H9 (cell line): ENCODE data around the gene MRPL21. TPM values are rescaled to one million over a fixed set of nuclear protein-coding genes. Genes with fewer than 3 reads are reported as not detected.

ENCODE experiments used
- DNase-seq: peaks from one replicate; pipeline ENCODE4 v3.0.0-alpha.2; 2017
- H2AFZ ChIP-seq: one replicate; pipeline ENCODE4 v1.6.1; 2013; ENCODE audit warnings: mild to moderate bottlenecking, low read length, control low read depth, moderate library complexity
- H2AK5ac ChIP-seq: 2 replicates; pipeline ENCODE4 v1.6.1; 2013; ENCODE audit warnings: low read length, control low read depth, mixed read lengths; ENCODE audit not compliant: insufficient read length
- H2BK120ac ChIP-seq: one replicate; pipeline ENCODE4 v1.6.1; 2013; ENCODE audit warnings: low read depth, mild to moderate bottlenecking, low read length, control low read depth, inconsistent platforms; ENCODE audit not compliant: poor library complexity, severe bottlenecking
- H2BK12ac ChIP-seq: 2 replicates; pipeline ENCODE4 v1.6.1; 2013; ENCODE audit warnings: low read length, control low read depth, mixed read lengths, low read depth; ENCODE audit not compliant: insufficient read length
- H2BK15ac ChIP-seq: 2 replicates; pipeline ENCODE4 v1.6.1; 2013; ENCODE audit warnings: low read depth, low read length, control low read depth
- H2BK20ac ChIP-seq: one replicate; pipeline ENCODE4 v1.6.1; 2013; ENCODE audit warnings: low read depth, mild to moderate bottlenecking, low read length, control low read depth, inconsistent platforms; ENCODE audit not compliant: poor library complexity, severe bottlenecking
- H2BK5ac ChIP-seq: 2 replicates; pipeline ENCODE4 v1.6.1; 2013; ENCODE audit warnings: low read length, control low read depth, mixed read lengths; ENCODE audit not compliant: insufficient read length
- H3K14ac ChIP-seq: 2 replicates; pipeline ENCODE4 v1.6.1; 2013; ENCODE audit warnings: low read length, control low read depth; ENCODE audit not compliant: insufficient read depth
- H3K18ac ChIP-seq: 2 replicates; pipeline ENCODE4 v1.6.1; 2013; ENCODE audit warnings: low read depth, mild to moderate bottlenecking, mixed read lengths, low read length, control low read depth; ENCODE audit not compliant: insufficient read length
- H3K23ac ChIP-seq: 2 replicates; pipeline ENCODE4 v1.6.1; 2013; ENCODE audit warnings: low read length, control low read depth, mixed read lengths, low read depth; ENCODE audit not compliant: insufficient read length
- H3K23me2 ChIP-seq: 2 replicates; pipeline ENCODE4 v1.6.1; 2013; ENCODE audit warnings: low read depth, mild to moderate bottlenecking, mixed read lengths, low read length, control low read depth; ENCODE audit not compliant: insufficient read length, poor library complexity, severe bottlenecking
- H3K27ac ChIP-seq: 2 replicates; pipeline ENCODE4 v1.5.1; 2013; ENCODE audit warnings: low read length, control low read depth, mixed read lengths, low read depth; ENCODE audit not compliant: insufficient read length
- H3K27me3 ChIP-seq: 2 replicates; pipeline ENCODE4 v1.6.1; 2013; ENCODE audit warnings: low read length, control low read depth, inconsistent platforms; ENCODE audit not compliant: insufficient read depth
- H3K4ac ChIP-seq: 2 replicates; pipeline ENCODE4 v1.6.1; 2013; ENCODE audit warnings: low read depth, mild to moderate bottlenecking, control low read depth, inconsistent platforms, low read length, moderate library complexity
- H3K4me1 ChIP-seq: 2 replicates; pipeline ENCODE4 v1.6.1; 2013; ENCODE audit warnings: low read length, control low read depth, inconsistent platforms; ENCODE audit not compliant: insufficient read depth
- H3K4me2 ChIP-seq: 2 replicates; pipeline ENCODE4 v1.6.1; 2013; ENCODE audit warnings: low read length, control low read depth, mixed read lengths; ENCODE audit not compliant: insufficient read length, insufficient read depth
- H3K56ac ChIP-seq: 2 replicates; pipeline ENCODE4 v1.6.1; 2013; ENCODE audit warnings: low read depth, mild to moderate bottlenecking, mixed read lengths, low read length, control low read depth; ENCODE audit not compliant: insufficient read length
- H3K79me1 ChIP-seq: 2 replicates; pipeline ENCODE4 v1.6.1; 2013; ENCODE audit warnings: low read depth, mild to moderate bottlenecking, moderate library complexity, low read length, control low read depth, inconsistent platforms; ENCODE audit not compliant: insufficient read depth, poor library complexity, severe bottlenecking
- H3K79me2 ChIP-seq: 2 replicates; pipeline ENCODE4 v1.6.1; 2013; ENCODE audit warnings: low read length, control low read depth, inconsistent platforms; ENCODE audit not compliant: insufficient read depth
- H3K9ac ChIP-seq: 2 replicates; pipeline ENCODE4 v1.6.1; 2013; ENCODE audit warnings: low read length, control low read depth, mixed read lengths; ENCODE audit not compliant: insufficient read length; ENCODE audit errors: extremely low read depth
- H3K9me3 ChIP-seq: one replicate; pipeline ENCODE4 v1.6.1; 2013; ENCODE audit warnings: low read depth, low read length, inconsistent platforms; ENCODE audit not compliant: control insufficient read depth
- H3T11ph ChIP-seq: one replicate; pipeline ENCODE4 v1.6.1; 2013; ENCODE audit warnings: mild to moderate bottlenecking, low read length, control low read depth, inconsistent platforms
- H4K20me1 ChIP-seq: one replicate; pipeline ENCODE4 v1.6.1; 2013; ENCODE audit not compliant: control insufficient read depth, insufficient read length, insufficient read depth
- H4K5ac ChIP-seq: 2 replicates; pipeline ENCODE4 v1.6.1; 2013; ENCODE audit warnings: low read depth, mild to moderate bottlenecking, mixed read lengths, low read length, control low read depth; ENCODE audit not compliant: insufficient read length
- H4K8ac ChIP-seq: replicated peaks from 2 replicates; pipeline ENCODE4 v1.6.1; 2013; ENCODE audit warnings: low read length, control low read depth, mixed read lengths, low read depth; ENCODE audit not compliant: insufficient read length
- H4K91ac ChIP-seq: 2 replicates; pipeline ENCODE4 v1.6.1; 2013; ENCODE audit warnings: low read depth, mild to moderate bottlenecking, moderate library complexity, mixed read lengths, low read length, control low read depth; ENCODE audit not compliant: insufficient read length
- H3K27ac Mint-ChIP-seq, 3 experiments: 2 replicates in 2 of 3; 3 replicates in 1 of 3; pipeline ENCODE4 v1.8.0; 2020 to 2021; ENCODE audit warnings: mixed read lengths in 3 of 3, mild to moderate bottlenecking in 1 of 3, moderate library complexity in 1 of 3
- H3K27me3 Mint-ChIP-seq: 2 replicates; pipeline ENCODE4 v1.8.0; 2021; ENCODE audit warnings: low read depth, mild to moderate bottlenecking, moderate library complexity, mixed read lengths
- H3K36me3 Mint-ChIP-seq, 3 experiments: 2 replicates in 2 of 3; 3 replicates in 1 of 3; pipeline ENCODE4 v1.8.0; 2020 to 2021; ENCODE audit warnings: low read depth in 3 of 3, mixed read lengths in 3 of 3; ENCODE audit not compliant: insufficient read depth in 1 of 3
- H3K4me1 Mint-ChIP-seq, 2 experiments: 2 replicates each; pipeline ENCODE4 v1.8.0; 2020; ENCODE audit warnings: mixed read lengths in 2 of 2
- H3K4me3 Mint-ChIP-seq, 2 experiments: 2 replicates in 1 of 2; 3 replicates in 1 of 2; pipeline ENCODE4 v1.8.0; 2020 to 2021; ENCODE audit warnings: mild to moderate bottlenecking in 2 of 2, mixed read lengths in 2 of 2, moderate library complexity in 1 of 2
- H3K9me3 Mint-ChIP-seq, 2 experiments: 2 replicates in 1 of 2; 3 replicates in 1 of 2; pipeline ENCODE4 v1.8.0; 2020; ENCODE audit warnings: mild to moderate bottlenecking in 2 of 2, mixed read lengths in 2 of 2, moderate library complexity in 1 of 2
- CTCF ChIP-seq: fragments of 200-600 bp; sonication (generic); conservative IDR thresholded peaks from 3 replicates; pipeline ENCODE4 v1.8.0; 2021; ENCODE audit warnings: antibody characterized with exemption, mild to moderate bottlenecking
- WGBS: extraction: QIAGEN DNeasy Blood & Tissue Kit; methylation state at CpG from one replicate; pipeline ENCODE4 v1.1.7; 2013; ENCODE audit warnings: missing lambda C conversion rate, low lambda C conversion rate, mixed read lengths; ENCODE audit not compliant: insufficient read length; ENCODE audit errors: extremely low coverage; 5-methylcytosine and 5-hydroxymethylcytosine counted together
- total RNA-seq: library from RNA; stranded (reverse); gene quantifications from 2 replicates; pipeline ENCODE4 v1.2.1, GENCODE V29; 2021

MRPL21 gene
- total RNA-seq, 1 experiment from 2014 or later = 91.5 TPM

- no peaks in the 10 kb centered on the region for H4K20me1 ChIP-seq
- H2BK12ac ChIP-seq = no peak overlapping the region
- H3K4me3 Mint-ChIP-seq = no peak overlapping the region
Measured at GRCh38 chr11:68896171-68896959, 7.3 kb downstream of the MRPL21 start.

More at GRCh38 chr11:68896171-68896959, 7.3 kb downstream of the MRPL21 start:
- Histone ChIP-seq H4K5ac (no peak overlapping the region), H2BK5ac (no peak overlapping the region), H3K9me3 (no peaks in the 10 kb centered on the region), H3K27me3 (no peaks in the 10 kb centered on the region), H2BK20ac (no peak overlapping the region), H3T11ph (no peak overlapping the region), H3K79me1 (peaks cover under 1% of the 10 kb centered on the region), H4K8ac (no peak overlapping the region), H3K14ac (no peak overlapping the region), H2BK15ac (no peak overlapping the region), H3K23me2 (no peaks in the 10 kb centered on the region), H2AFZ (no peak overlapping the region), H3K27ac (no peak overlapping the region), H2AK5ac (no peak overlapping the region), H3K18ac (no peak overlapping the region), H3K56ac (no peak overlapping the region), H2BK120ac (no peak overlapping the region), H3K23ac (no peak overlapping the region), H3K79me2 (0 out of 2 replicates have a peak, but pooled peaks cover 1% of the 10 kb centered on the region), H3K4me2 (no peak overlapping the region), H4K91ac (no peak overlapping the region), H3K4me1 (no peaks in the 10 kb centered on the region), H3K9ac (no peak overlapping the region), H3K4ac (no peak overlapping the region)
- Mint-ChIP-seq H3K4me1 (no peaks in the 10 kb centered on the region; a peak in 1 of 4 replicates), H3K36me3 (peaks cover 41 to 77% (median 65%) of the 10 kb centered on the region in 3 experiments), H3K9me3 (no peaks in the 10 kb centered on the region), H3K27me3 (no peaks in the 10 kb centered on the region; the same call in 1 of the 2 replicates), H3K27ac (no peak overlapping the region)
- TF ChIP-seq CTCF = no peak
- WGBS = no CpG with 5 or more reads among the region's 23 CpGs
- DNase-seq = no peak
